DOHH2 (cell line): ENCODE measurements around the gene CLK2.

Experiments used
- H3F3A ChIP-seq: fragments of 200-600 bp; sonication (generic), shearing (Covaris generic); 2 replicates; pipeline ENCODE4 v1.6.0; 2016; ENCODE audit warnings: antibody characterized with exemption, mild to moderate bottlenecking; ENCODE audit not compliant: control insufficient read depth, insufficient read depth
- H3K27ac ChIP-seq: fragments of 200-600 bp; sonication (generic); 2 replicates; pipeline ENCODE4 v1.5.1; 2014; ENCODE audit warnings: low read depth, mild to moderate bottlenecking, low read length, moderate library complexity
- H3K27me3 ChIP-seq: fragments of 200-600 bp; sonication (generic); 2 replicates; pipeline ENCODE4 v1.6.1; 2014; ENCODE audit warnings: mild to moderate bottlenecking, low read length, mixed read lengths; ENCODE audit not compliant: control insufficient read depth
- H3K36me3 ChIP-seq: fragments of 200-600 bp; sonication (generic); 2 replicates; pipeline ENCODE4 v1.6.1; 2014; ENCODE audit warnings: mild to moderate bottlenecking, low read length, moderate library complexity, mixed read lengths; ENCODE audit not compliant: control insufficient read depth
- H3K4me1 ChIP-seq: fragments of 200-600 bp; sonication (generic); 2 replicates; pipeline ENCODE4 v1.6.1; 2014; ENCODE audit warnings: mild to moderate bottlenecking, low read length, mixed read lengths; ENCODE audit not compliant: control insufficient read depth
- H3K4me2 ChIP-seq: fragments of 200-600 bp; sonication (generic); 2 replicates; pipeline ENCODE4 v1.6.0; 2014; ENCODE audit warnings: mild to moderate bottlenecking, low read length, moderate library complexity
- H3K4me3 ChIP-seq: fragments of 200-600 bp; sonication (generic); 2 replicates; pipeline ENCODE4 v1.5.1; 2014; ENCODE audit warnings: mild to moderate bottlenecking, low read length, mixed read lengths
- H3K79me2 ChIP-seq: fragments of 200-600 bp; sonication (generic); 2 replicates; pipeline ENCODE4 v1.6.1; 2014; ENCODE audit warnings: mild to moderate bottlenecking, low read length, mixed read lengths; ENCODE audit not compliant: control insufficient read depth
- H3K9me2 ChIP-seq: fragments of 200-600 bp; sonication (generic); replicated peaks from 2 replicates; pipeline ENCODE4 v1.6.1; 2014; ENCODE audit warnings: mild to moderate bottlenecking, low read length, mixed read lengths; ENCODE audit not compliant: control insufficient read depth
- H3K9me3 ChIP-seq: fragments of 200-600 bp; sonication (generic); 2 replicates; pipeline ENCODE4 v1.6.1; 2014; ENCODE audit warnings: antibody characterized with exemption, low read length, mixed read lengths; ENCODE audit not compliant: control insufficient read depth, insufficient read depth
- H4K20me1 ChIP-seq: fragments of 200-600 bp; sonication (generic); 2 replicates; pipeline ENCODE4 v1.6.0; 2014; ENCODE audit warnings: low read depth, mild to moderate bottlenecking, antibody characterized with exemption, low read length, moderate library complexity; ENCODE audit not compliant: control insufficient read depth, insufficient read depth
- CTCF ChIP-seq: fragments of 200-600 bp; sonication (generic); IDR thresholded peaks from one replicate; pipeline ENCODE4 v1.5.1; 2014; ENCODE audit warnings: antibody characterized with exemption, mild to moderate bottlenecking, low read depth, low read length; ENCODE audit not compliant: poor library complexity, severe bottlenecking
- EZH2phosphoT487 ChIP-seq: fragments of 200-600 bp; sonication (generic); IDR thresholded peaks from 2 replicates; pipeline ENCODE4 v1.6.1; 2017; ENCODE audit warnings: borderline replicate concordance, mild to moderate bottlenecking, antibody characterized with exemption, low read length, moderate library complexity, mixed read lengths

The CLK2 gene

GRCh38 chr1:155256058-155256852 is 17.0 kb downstream of the CLK2 start:
- TF ChIP-seq EZH2phosphoT487, result no peak
- Histone ChIP-seq H4K20me1 (no peaks in the 10 kb centered on the region), H3K4me2 (peak overlapping the region; percentile 98), H3K27me3 (no peaks in the 10 kb centered on the region), H3K9me2 (no peaks in the 10 kb centered on the region), H3K4me3 (peak overlapping the region; percentile 95), H3K9me3 (no peaks in the 10 kb centered on the region), H3K36me3 (peaks cover 40% of the 10 kb centered on the region), H3K4me1 (peaks cover 36% of the 10 kb centered on the region), H3K79me2 (peaks cover 25% of the 10 kb centered on the region), H3K27ac (no peak overlapping the region), H3F3A (peaks cover 10% of the 10 kb centered on the region; the same call in 1 of the 2 replicates)

GRCh38 chr1:155255243-155256007 is 17.9 kb downstream of the CLK2 start, which contains the start of gene ENTREP3:
ENTREP3 (minus strand) TSS chr1:155255483; CDS start chr1:155254877, 606 bp downstream.
- Histone ChIP-seq H4K20me1 (no peaks in the 10 kb centered on the region), H3K4me2 (peak within 1 kb of the TSS; percentile 98), H3K9me3 (no peaks in the 10 kb centered on the region), H3K36me3 (peaks cover 38% of the 10 kb centered on the region), H3F3A (peaks cover 11% of the 10 kb centered on the region; the same call in 1 of the 2 replicates), H3K4me1 (peaks cover 33% of the 10 kb centered on the region), H3K27ac (peak within 1 kb of the TSS; percentile 32; the same call in 1 of the 2 replicates), H3K27me3 (no peaks in the 10 kb centered on the region), H3K79me2 (peaks cover 17% of the 10 kb centered on the region), H3K9me2 (no peaks in the 10 kb centered on the region), H3K4me3 (peak within 1 kb of the TSS; percentile 95)
- TF ChIP-seq EZH2phosphoT487, result no peak

- Histone ChIP-seq H3K36me3 (peaks cover 33% of the 10 kb centered on the region), H3K9me3 (no peaks in the 10 kb centered on the region), H3K4me2 (peak overlapping the region; percentile 98), H3F3A (peaks cover 11% of the 10 kb centered on the region), H3K27ac (peak overlapping the region; percentile 32; the same call in 1 of the 2 replicates), H3K79me2 (peaks cover 13% of the 10 kb centered on the region), H3K27me3 (no peaks in the 10 kb centered on the region), H3K4me1 (peaks cover 38% of the 10 kb centered on the region), H3K9me2 (no peaks in the 10 kb centered on the region), H4K20me1 (no peaks in the 10 kb centered on the region), H3K4me3 (peak overlapping the region; percentile 95)
- TF ChIP-seq CTCF, result no peak
- no peak for TF ChIP-seq EZH2phosphoT487
Observed at GRCh38 chr1:155254714-155255242, 18.5 kb downstream of the CLK2 start.

- no peaks in the 10 kb centered on the region for H3K9me2 ChIP-seq
- H3K27me3 ChIP-seq, result no peaks in the 10 kb centered on the region
- H3K36me3 ChIP-seq, result peaks cover 28% of the 10 kb centered on the region
- peaks cover 13% of the 10 kb centered on the region for H3K79me2 ChIP-seq
- no peaks in the 10 kb centered on the region for H4K20me1 ChIP-seq
- H3K4me3 ChIP-seq, result peak overlapping the region; percentile 95
- no peak overlapping the region for H3K27ac ChIP-seq
- peak overlapping the region; percentile 98 for H3K4me2 ChIP-seq
- no peaks in the 10 kb centered on the region for H3K9me3 ChIP-seq
- TF ChIP-seq CTCF, result no peak
- TF ChIP-seq EZH2phosphoT487, result no peak
- H3K4me1 ChIP-seq, result peaks cover 38% of the 10 kb centered on the region
- peaks cover 11% of the 10 kb centered on the region for H3F3A ChIP-seq
Observed at GRCh38 chr1:155254228-155254713, 19.0 kb downstream of the CLK2 start.
